ENCODE results near the gene PARG.

DNA sequence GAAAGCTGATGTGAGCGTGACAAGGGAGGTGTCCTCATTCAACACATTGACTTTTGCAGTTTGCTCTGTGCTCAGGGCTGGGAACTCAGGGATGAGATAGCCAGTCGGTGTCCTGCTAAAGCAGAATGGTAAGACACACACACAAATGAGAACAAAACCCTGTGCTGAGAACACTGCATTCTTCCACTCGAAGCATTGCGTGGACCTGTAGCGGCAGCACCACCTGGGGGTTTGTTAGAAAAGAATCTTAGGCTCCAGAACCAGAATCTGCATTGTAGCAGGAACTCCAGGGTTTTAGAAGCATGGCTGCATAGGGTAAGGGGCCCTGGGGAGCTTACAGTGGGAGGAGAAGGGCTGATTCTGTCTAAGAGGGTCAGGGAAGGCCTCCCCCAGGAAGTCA is 158.2 kb downstream of the PARG start:
- TF ChIP-seq POLR2A (IDR thresholded peaks at IDR 0.05) (no peak), CTCF (IDR thresholded peaks at IDR 0.05) (no peak), POLR2AphosphoS5 (IDR thresholded peaks at IDR 0.05; ENCODE audit: insufficient read depth in 1 of 2, low read depth in 1 of 2) (no peak)
